ENCODE data around the gene FOSL2. TPM values are rescaled to one million over a fixed set of nuclear protein-coding genes. Genes with fewer than 3 reads are reported as not detected.

FOSL2 gene
- total RNA-seq, 1 donor from 2014 or later, result 82.6 TPM

GRCh38 chr2:28435241-28435640, 42.6 kb downstream of the FOSL2 start:
- Mint-ChIP-seq H3K36me3 (ENCODE audit: unreplicated experiment) (no peaks in the 10 kb centered on the region), H3K9me3 (ENCODE audit: unreplicated experiment) (peaks cover 13% of the 10 kb centered on the region), H3K27ac (ENCODE audit: unreplicated experiment) (no peak overlapping the region), H3K4me1 (ENCODE audit: unreplicated experiment) (peaks cover 4% of the 10 kb centered on the region), H3K27me3 (ENCODE audit: unreplicated experiment) (no peaks in the 10 kb centered on the region), H3K4me3 (ENCODE audit: unreplicated experiment) (no peak overlapping the region)
- DNase-seq (ENCODE audit: extremely low spot score, unreplicated experiment), result no peak
- no peak for TF ChIP-seq CTCF (IDR thresholded peaks at IDR 0.05)

- peaks cover 4% of the 10 kb centered on the region for H3K4me1 Mint-ChIP-seq (ENCODE audit: unreplicated experiment)
- H3K9me3 Mint-ChIP-seq (ENCODE audit: unreplicated experiment), result peaks cover 13% of the 10 kb centered on the region
- DNase-seq (ENCODE audit: extremely low spot score, unreplicated experiment), result no peak
- no peak overlapping the region for H3K4me3 Mint-ChIP-seq (ENCODE audit: unreplicated experiment)
- no peaks in the 10 kb centered on the region for H3K27me3 Mint-ChIP-seq (ENCODE audit: unreplicated experiment)
- no peaks in the 10 kb centered on the region for H3K36me3 Mint-ChIP-seq (ENCODE audit: unreplicated experiment)
- H3K27ac Mint-ChIP-seq (ENCODE audit: unreplicated experiment), result no peak overlapping the region
- TF ChIP-seq CTCF (IDR thresholded peaks at IDR 0.05), result no peak
These were observed 43.2 kb downstream of the FOSL2 start for GRCh38 chr2:28435814-28436351.

- Mint-ChIP-seq H3K27me3 (ENCODE audit: unreplicated experiment) (no peaks in the 10 kb centered on the region), H3K36me3 (ENCODE audit: unreplicated experiment) (no peaks in the 10 kb centered on the region), H3K4me3 (ENCODE audit: unreplicated experiment) (no peak overlapping the region), H3K4me1 (ENCODE audit: unreplicated experiment) (peaks cover 4% of the 10 kb centered on the region), H3K27ac (ENCODE audit: unreplicated experiment) (no peak overlapping the region), H3K9me3 (ENCODE audit: unreplicated experiment) (peaks cover 13% of the 10 kb centered on the region)
- no peak for TF ChIP-seq CTCF (IDR thresholded peaks at IDR 0.05)
- no peak for DNase-seq (ENCODE audit: extremely low spot score, unreplicated experiment)
These were observed 43.9 kb downstream of the FOSL2 start for GRCh38 chr2:28436525-28437051.

GRCh38 chr2:28437149-28437835, 44.6 kb downstream of the FOSL2 start:
- no peak for DNase-seq (ENCODE audit: extremely low spot score, unreplicated experiment)
- H3K9me3 Mint-ChIP-seq (ENCODE audit: unreplicated experiment), result peaks cover 13% of the 10 kb centered on the region
- no peaks in the 10 kb centered on the region for H3K27me3 Mint-ChIP-seq (ENCODE audit: unreplicated experiment)
- H3K27ac Mint-ChIP-seq (ENCODE audit: unreplicated experiment), result no peak overlapping the region
- H3K4me1 Mint-ChIP-seq (ENCODE audit: unreplicated experiment), result peaks cover 4% of the 10 kb centered on the region
- no peak overlapping the region for H3K4me3 Mint-ChIP-seq (ENCODE audit: unreplicated experiment)
- no peaks in the 10 kb centered on the region for H3K36me3 Mint-ChIP-seq (ENCODE audit: unreplicated experiment)
- TF ChIP-seq CTCF (IDR thresholded peaks at IDR 0.05), result no peak

- no peak overlapping the region for H3K27ac Mint-ChIP-seq (ENCODE audit: unreplicated experiment)
These were observed 45.3 kb downstream of the FOSL2 start for GRCh38 chr2:28437918-28438317.

More at GRCh38 chr2:28437918-28438317, 45.3 kb downstream of the FOSL2 start:
- Mint-ChIP-seq H3K27me3 (ENCODE audit: unreplicated experiment) (no peaks in the 10 kb centered on the region), H3K4me3 (ENCODE audit: unreplicated experiment) (no peak overlapping the region), H3K9me3 (ENCODE audit: unreplicated experiment) (peaks cover 10% of the 10 kb centered on the region), H3K4me1 (ENCODE audit: unreplicated experiment) (peaks cover 4% of the 10 kb centered on the region), H3K36me3 (ENCODE audit: unreplicated experiment) (no peaks in the 10 kb centered on the region)
- no peak for TF ChIP-seq CTCF (IDR thresholded peaks at IDR 0.05)
- no peak for DNase-seq (ENCODE audit: extremely low spot score, unreplicated experiment)

Measured in osteocyte (in vitro differentiated cells).